ENCODE results near the gene MLYCD.

GRCh38 chr16:83886199-83886971 lies 12.5 kb upstream of the MLYCD start:
- no peak for TF ChIP-seq POLR2AphosphoS5 (IDR thresholded peaks at IDR 0.05)
- no peak for TF ChIP-seq CTCF (IDR thresholded peaks at IDR 0.05)
- TF ChIP-seq EP300 (IDR thresholded peaks at IDR 0.05): no peak
- TF ChIP-seq POLR2A (IDR thresholded peaks at IDR 0.05): no peak
